Dermis lymphatic vessel endothelial cell (primary cell): ENCODE data around the gene KRT74. TPM values are rescaled to one million over a fixed set of nuclear protein-coding genes. Genes with fewer than 3 reads are reported as not detected.

Source experiments
- total RNA-seq: library from RNA; depleted of rRNA; stranded (reverse); fragments of >200 nt; gene quantifications from 2 replicates; pipeline ENCODE4 v1.2.1, GENCODE V29; 2014

Gene KRT74
- total RNA-seq, result not detected in 2 replicates

GRCh38 chr12:52573743-52574142 lies at the start of gene KRT74:
Gene KRT74, minus strand, starts transcription at chr12:52573843. Its CDS starts 66 bp downstream, at chr12:52573777.

GRCh38 chr12:52618216-52618615 lies 44.6 kb upstream of the KRT74 start, which contains the start of gene KRT73:
Gene KRT73, minus strand, starts transcription at chr12:52618559. Its CDS starts 35 bp downstream, at chr12:52618524.

DNA sequence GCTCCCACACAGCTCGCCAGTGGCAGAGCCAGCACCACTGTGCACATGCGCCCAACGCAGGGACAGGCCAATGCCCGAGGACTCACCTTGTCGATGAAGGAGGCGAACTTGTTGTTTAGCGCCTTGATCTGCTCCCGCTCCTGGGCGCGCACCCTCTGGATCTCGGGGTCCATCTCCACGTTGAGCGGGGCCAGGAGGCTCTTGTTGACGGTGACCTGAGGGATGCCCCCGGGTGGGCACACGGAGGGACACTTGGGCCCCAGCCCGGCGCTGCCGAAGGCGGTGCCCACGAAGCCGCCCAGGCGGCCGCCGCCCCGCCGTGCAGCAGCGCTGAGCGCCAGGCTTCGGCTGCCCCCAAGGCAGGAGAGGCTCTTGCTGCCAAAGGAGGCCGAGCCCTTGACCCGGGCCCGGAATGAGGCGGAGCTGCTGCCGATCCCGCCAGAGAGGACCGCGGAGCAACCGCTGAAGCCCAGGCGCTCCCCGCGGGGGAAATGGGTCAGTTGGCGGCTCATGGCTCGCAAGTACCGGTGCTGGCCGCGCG lies 27.4 kb upstream of the KRT74 start, which contains the start of gene KRT72:
Gene KRT72 (minus strand): TSS at position 523 of the 541 bp plus-strand sequence. CDS start 11 bp downstream, at position 512.

DNA sequence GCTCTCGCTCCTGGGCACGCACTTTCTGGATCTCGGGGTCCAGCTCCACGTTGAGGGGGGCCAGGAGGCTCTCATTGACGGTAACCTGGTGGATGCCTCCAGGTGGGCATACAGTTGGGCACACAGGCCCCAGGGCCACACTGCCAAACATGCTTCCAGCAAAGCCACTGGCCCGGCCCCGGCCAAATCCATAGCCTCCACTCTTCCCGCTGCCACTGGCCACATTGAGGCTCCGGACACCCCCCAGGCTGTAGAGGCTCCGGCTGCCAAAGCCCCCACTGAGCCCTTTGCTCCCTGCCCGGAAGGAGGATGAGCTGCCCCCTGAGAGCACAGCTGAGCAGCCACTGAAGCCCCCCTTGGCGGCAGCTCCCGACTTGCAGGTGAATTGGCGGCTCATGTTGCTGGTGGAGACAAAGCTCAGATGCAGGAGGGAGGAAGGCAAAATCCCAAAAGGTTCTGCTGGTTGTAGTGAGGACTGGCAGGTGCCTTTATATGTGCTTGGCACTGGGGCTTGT lies 20.9 kb downstream of the KRT74 start, which contains the start of gene KRT71:
Gene KRT71 (minus strand): TSS at position 465 of the 515 bp plus-strand sequence. CDS start 68 bp downstream, at position 397.

DNA sequence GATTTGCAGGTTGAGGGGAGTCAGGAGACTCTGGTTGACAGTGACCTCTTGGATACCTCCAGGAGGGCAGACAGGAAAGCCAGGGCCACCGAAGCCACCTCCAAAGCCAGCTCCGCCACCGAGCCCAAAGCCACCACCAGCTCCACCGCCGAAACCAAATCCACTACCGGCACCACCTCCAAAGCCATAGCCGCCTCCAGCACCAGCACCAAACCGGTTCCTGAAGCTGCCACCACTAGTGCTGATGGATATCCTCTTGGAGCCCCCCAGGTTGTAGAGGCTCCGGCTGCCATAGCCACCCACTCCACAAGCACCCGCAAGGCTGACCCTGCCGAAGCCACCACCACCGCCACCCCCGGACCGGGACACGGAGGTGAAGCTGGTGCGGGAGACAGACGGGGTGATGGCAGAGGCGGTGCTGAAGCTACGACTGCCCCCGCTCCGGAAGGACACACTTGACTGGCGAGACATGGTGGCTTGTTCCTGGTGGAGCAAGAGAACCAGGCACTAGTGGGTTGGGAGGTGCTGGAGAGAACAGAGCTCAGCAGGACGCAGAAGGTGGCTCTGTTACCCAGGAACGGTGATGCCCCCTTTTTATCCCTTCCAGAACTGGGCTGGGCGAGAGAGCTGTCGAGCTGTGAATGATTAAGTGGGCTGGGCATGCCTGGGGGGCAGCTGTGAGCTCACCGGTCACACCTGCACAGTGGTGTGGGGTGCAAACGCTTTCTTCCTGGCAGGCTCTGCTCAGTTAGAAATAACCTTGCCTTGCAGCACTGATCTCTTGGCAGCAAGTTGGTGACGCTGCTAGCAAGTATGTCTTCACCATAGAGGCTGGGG lies 53.6 kb downstream of the KRT74 start, which contains the start of gene KRT5:
Gene KRT5 (minus strand): TSS at position 569 of the 837 bp plus-strand sequence. CDS start 98 bp downstream, at position 471.

Other genes starting within 250 kb of the KRT74 start
- gene KRT85, start 206.4 kb downstream of the KRT74 start, total RNA-seq, result not detected in 2 replicates
- gene KRT84, start 188.2 kb downstream of the KRT74 start, total RNA-seq, result not detected in 2 replicates
- gene KRT82, start 167.5 kb downstream of the KRT74 start, total RNA-seq, result not detected in 2 replicates
- gene KRT75, start 139.5 kb downstream of the KRT74 start, total RNA-seq, result not detected in 2 replicates
- not detected in 2 replicates for gene KRT6B, start 121.7 kb downstream of the KRT74 start, total RNA-seq
- gene KRT6C, start 100.0 kb downstream of the KRT74 start, total RNA-seq, result under 0.01 TPM in 1 of 2 replicates, not detected in the other
- 0.11 TPM in 1 of 2 replicates, not detected in the other for gene KRT6A, start 80.6 kb downstream of the KRT74 start, total RNA-seq
- 0.11 TPM in 1 of 2 replicates, not detected in the other for gene KRT5, start 53.4 kb downstream of the KRT74 start, total RNA-seq
- not detected in 2 replicates for gene KRT71, start 20.7 kb downstream of the KRT74 start, total RNA-seq
- gene KRT72, start 27.6 kb upstream of the KRT74 start, total RNA-seq, result not detected in 2 replicates
- not detected in 2 replicates for gene KRT73, start 44.7 kb upstream of the KRT74 start, total RNA-seq
- not detected in 2 replicates for gene KRT2, start 78.4 kb upstream of the KRT74 start, total RNA-seq
- not detected in 2 replicates for gene KRT1, start 106.6 kb upstream of the KRT74 start, total RNA-seq
- gene KRT77, start 129.7 kb upstream of the KRT74 start, total RNA-seq, result not detected in 2 replicates
- gene KRT76, start 203.5 kb upstream of the KRT74 start, total RNA-seq, result not detected in 2 replicates
- gene KRT3, start 222.3 kb upstream of the KRT74 start, total RNA-seq, result not detected in 2 replicates
- not detected in 2 replicates for gene KRT4, start 240.3 kb upstream of the KRT74 start, total RNA-seq